Lung (tissue), 12 donors: ENCODE results near the gene TTC28. TPM values are rescaled to one million over a fixed set of nuclear protein-coding genes. Genes with fewer than 3 reads are reported as not detected.
A peak's percentile ranks its signal among the peaks of the same experiment; 100 is the strongest.

Experiments
- ATAC-seq: fragments of 200-7000 bp; cut with Tn5 transposase; one replicate; pipeline ENCODE4 v1.9.1; 2020; ENCODE audit warnings: moderate number of reproducible peaks; ENCODE audit not compliant: insufficient read depth, low FRiP score
- DNase-seq, 3 donors: peaks; one replicate each; pipeline ENCODE4 v3.0.0-alpha.2; 2013 to 2017
- H3K27ac ChIP-seq, 2 donors: one replicate each; pipeline ENCODE4 v1.5.1; 2013; ENCODE audit warnings: mild to moderate bottlenecking in 2 of 2, moderate library complexity in 2 of 2, control low read depth in 1 of 2, inconsistent platforms in 1 of 2, low read depth in 1 of 2, low read length in 1 of 2
- H3K27me3 ChIP-seq, 3 donors: one replicate each; pipeline ENCODE4 v1.5.1; 2013; ENCODE audit warnings: low read length in 2 of 3; ENCODE audit not compliant: control insufficient read depth in 3 of 3, insufficient read depth in 3 of 3
- H3K36me3 ChIP-seq, 4 donors: one replicate each; pipeline ENCODE4 v1.5.1; 2013; ENCODE audit warnings: low read length in 4 of 4, mild to moderate bottlenecking in 1 of 4, moderate library complexity in 1 of 4; ENCODE audit not compliant: control insufficient read depth in 4 of 4, insufficient read depth in 4 of 4
- H3K4me1 ChIP-seq, 5 donors: one replicate each; pipeline ENCODE4 v1.5.1; 2013; ENCODE audit warnings: low read length in 5 of 5, mild to moderate bottlenecking in 2 of 5, moderate library complexity in 1 of 5; ENCODE audit not compliant: control insufficient read depth in 5 of 5, insufficient read depth in 5 of 5
- H3K4me3 ChIP-seq: one replicate; pipeline ENCODE4 v1.5.1; 2013; ENCODE audit warnings: mild to moderate bottlenecking, control low read depth, moderate library complexity
- H3K9ac ChIP-seq, 2 donors: one replicate each; pipeline ENCODE4 v1.5.1; 2013; ENCODE audit warnings: low read length in 2 of 2, control low read depth in 1 of 2; ENCODE audit not compliant: insufficient read depth in 1 of 2
- H3K9me3 ChIP-seq, 4 donors: one replicate each; pipeline ENCODE4 v1.5.1; 2013; ENCODE audit warnings: low read length in 3 of 4, mild to moderate bottlenecking in 1 of 4, moderate library complexity in 1 of 4; ENCODE audit not compliant: control insufficient read depth in 4 of 4, insufficient read depth in 3 of 4
- WGBS, 2 donors: extraction: QIAGEN DNeasy Blood & Tissue Kit; methylation state at CpG; one replicate each; pipeline ENCODE4 v1.1.7; 2013; 5-methylcytosine and 5-hydroxymethylcytosine counted together
- polyA plus RNA-seq, 2 donors: library from polyadenylated mRNA; stranded (reverse); fragments of 200-250 nt; gene quantifications; one replicate each; pipeline ENCODE4 v1.2.1, GENCODE V29; 2013
- total RNA-seq, 2 donors: library from RNA; depleted of rRNA in 1 of 2; stranded (reverse); fragments of >200 nt in 1 of 2; gene quantifications; one replicate each; pipeline ENCODE4 v1.2.1, GENCODE V29; 2014 to 2021
- TF ChIP-seq, protein P1 (sequence below): IDR thresholded peaks from 2 replicates; pipeline ENCODE4 v1.5.1; 2012; ENCODE audit warnings: mild to moderate bottlenecking; ENCODE audit errors: control extremely low read depth, extremely low read depth
- donor health status: control.
- donor health status: control.
- donor health status: Bipolar disorder and iron deficiency.
- donor health status: healthy.
- donor health status: DM: yes; HTN: yes; CAD: no.

The TTC28 gene
- total and polyA plus RNA-seq, 4 donors: 4.7 to 72.2 (median 24.8) TPM

DNA sequence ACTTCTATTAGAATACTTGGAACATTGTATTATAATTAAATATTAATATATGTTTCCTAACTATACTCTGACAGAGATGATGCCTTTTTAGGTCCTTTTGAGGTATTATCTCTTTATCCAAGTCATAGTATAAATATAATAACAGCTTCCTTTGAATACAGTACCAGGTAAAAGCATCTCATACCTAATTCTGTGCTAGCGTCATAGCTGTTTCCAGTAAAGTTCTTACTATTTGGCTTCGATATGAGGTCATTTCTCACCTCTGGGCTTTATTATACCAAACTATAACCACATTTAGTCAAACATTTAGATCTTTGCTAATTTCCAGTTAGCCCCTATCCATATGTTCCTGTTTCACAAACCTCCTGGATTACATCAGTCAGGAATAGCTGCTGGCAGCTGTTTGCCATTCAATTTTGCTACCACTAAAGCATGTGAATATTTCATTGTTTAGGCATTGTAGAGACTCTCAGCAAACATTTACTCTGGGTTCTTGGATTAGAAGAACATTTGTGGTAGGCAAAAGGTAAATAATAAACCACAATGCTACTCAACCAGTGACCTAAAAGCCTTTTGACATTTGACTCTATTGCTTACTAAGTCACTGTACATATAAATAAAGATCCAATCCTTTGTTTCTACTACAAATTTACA lies 255.1 kb downstream of the TTC28 start:
- H3K9ac ChIP-seq: no peak overlapping the region
- no peaks in the 10 kb centered on the region for H3K9me3 ChIP-seq
- TF ChIP-seq, protein P1, sequence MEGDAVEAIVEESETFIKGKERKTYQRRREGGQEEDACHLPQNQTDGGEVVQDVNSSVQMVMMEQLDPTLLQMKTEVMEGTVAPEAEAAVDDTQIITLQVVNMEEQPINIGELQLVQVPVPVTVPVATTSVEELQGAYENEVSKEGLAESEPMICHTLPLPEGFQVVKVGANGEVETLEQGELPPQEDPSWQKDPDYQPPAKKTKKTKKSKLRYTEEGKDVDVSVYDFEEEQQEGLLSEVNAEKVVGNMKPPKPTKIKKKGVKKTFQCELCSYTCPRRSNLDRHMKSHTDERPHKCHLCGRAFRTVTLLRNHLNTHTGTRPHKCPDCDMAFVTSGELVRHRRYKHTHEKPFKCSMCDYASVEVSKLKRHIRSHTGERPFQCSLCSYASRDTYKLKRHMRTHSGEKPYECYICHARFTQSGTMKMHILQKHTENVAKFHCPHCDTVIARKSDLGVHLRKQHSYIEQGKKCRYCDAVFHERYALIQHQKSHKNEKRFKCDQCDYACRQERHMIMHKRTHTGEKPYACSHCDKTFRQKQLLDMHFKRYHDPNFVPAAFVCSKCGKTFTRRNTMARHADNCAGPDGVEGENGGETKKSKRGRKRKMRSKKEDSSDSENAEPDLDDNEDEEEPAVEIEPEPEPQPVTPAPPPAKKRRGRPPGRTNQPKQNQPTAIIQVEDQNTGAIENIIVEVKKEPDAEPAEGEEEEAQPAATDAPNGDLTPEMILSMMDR: no peak
- no peak overlapping the region for H3K4me3 ChIP-seq
- no peaks in the 10 kb centered on the region for H3K27me3 ChIP-seq
- peaks cover 0 to 8% (median 1%) of the 10 kb centered on the region in 5 donors for H3K4me1 ChIP-seq
- DNase-seq (peak in 1 of 3 donors; percentile 31), ATAC-seq (no peak)
- WGBS, 2 donors: 80 to 91% methylated on average over 2 of the region's 2 CpGs
- H3K27ac ChIP-seq: no peak overlapping the region
- no peaks in the 10 kb centered on the region for H3K36me3 ChIP-seq

DNA sequence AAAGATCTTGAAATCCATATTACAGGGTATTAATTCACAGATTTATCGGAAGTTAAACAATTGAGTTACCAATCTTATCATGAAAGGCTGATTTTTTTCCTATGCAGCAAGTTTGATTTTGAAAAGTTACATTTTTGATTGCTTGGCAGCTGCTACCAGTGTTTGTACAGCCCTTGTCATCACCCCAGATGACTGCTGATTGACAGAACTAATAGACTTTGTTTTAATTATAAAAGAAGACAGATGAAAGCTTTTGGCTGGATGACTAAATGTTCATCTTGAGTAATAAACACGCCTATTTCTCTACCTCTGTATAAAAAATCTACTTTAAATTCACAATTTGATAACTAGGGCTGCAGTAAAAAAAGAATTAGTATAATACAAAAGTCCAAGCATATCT lies 259.7 kb downstream of the TTC28 start:
- H3K4me1 ChIP-seq: peaks cover 0 to 15% (median 2%) of the 10 kb centered on the region in 5 donors
- no peaks in the 10 kb centered on the region for H3K9me3 ChIP-seq
- WGBS, 2 donors: 71 to 83% methylated on average over 2 of the region's 2 CpGs
- no peak overlapping the region for H3K4me3 ChIP-seq
- H3K9ac ChIP-seq: no peak overlapping the region
- H3K36me3 ChIP-seq: peaks cover 0 to 3% (median 0%) of the 10 kb centered on the region in 4 donors
- no peak for ATAC-seq
- no peak overlapping the region for H3K27ac ChIP-seq
- TF ChIP-seq, protein P1: no peak
- H3K27me3 ChIP-seq: no peaks in the 10 kb centered on the region
- DNase-seq: no peak

DNA sequence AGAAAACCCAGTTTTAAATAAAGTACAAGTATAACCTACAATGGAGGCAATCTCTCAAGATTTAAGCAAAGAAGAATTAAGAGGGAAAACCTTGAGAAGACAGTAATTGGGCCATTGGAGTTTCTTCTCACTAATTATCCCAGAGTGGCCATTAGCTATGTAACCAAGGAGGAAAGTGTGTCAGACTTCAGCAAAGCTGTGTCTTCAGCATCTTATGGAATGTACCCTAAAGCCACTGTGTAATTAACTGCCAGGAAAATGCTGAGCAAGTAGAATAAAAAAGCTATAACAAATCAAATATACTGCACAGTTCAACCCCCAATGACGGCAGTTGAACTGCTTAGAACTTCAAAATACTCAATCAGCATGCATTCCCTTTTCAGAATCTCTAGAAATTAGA lies 261.6 kb downstream of the TTC28 start:
- Histone ChIP-seq H3K4me3 (no peak overlapping the region), H3K4me1 (peaks cover 0 to 18% (median 8%) of the 10 kb centered on the region in 5 donors), H3K27me3 (no peaks in the 10 kb centered on the region), H3K36me3 (peaks cover 0 to 3% (median 0%) of the 10 kb centered on the region in 4 donors), H3K9me3 (no peaks in the 10 kb centered on the region), H3K9ac (no peak overlapping the region), H3K27ac (no peak overlapping the region)
- TF ChIP-seq, protein P1: no peak
- WGBS, 2 donors: 97 to 100% methylated on average over 1 of the region's 1 CpG
- ATAC-seq: no peak
- DNase-seq: no peak
